Measurements from ENCODE around the gene LENG9.
A peak's percentile ranks its signal among the peaks of the same experiment; 100 is the strongest.

The LENG9 gene

DNA sequence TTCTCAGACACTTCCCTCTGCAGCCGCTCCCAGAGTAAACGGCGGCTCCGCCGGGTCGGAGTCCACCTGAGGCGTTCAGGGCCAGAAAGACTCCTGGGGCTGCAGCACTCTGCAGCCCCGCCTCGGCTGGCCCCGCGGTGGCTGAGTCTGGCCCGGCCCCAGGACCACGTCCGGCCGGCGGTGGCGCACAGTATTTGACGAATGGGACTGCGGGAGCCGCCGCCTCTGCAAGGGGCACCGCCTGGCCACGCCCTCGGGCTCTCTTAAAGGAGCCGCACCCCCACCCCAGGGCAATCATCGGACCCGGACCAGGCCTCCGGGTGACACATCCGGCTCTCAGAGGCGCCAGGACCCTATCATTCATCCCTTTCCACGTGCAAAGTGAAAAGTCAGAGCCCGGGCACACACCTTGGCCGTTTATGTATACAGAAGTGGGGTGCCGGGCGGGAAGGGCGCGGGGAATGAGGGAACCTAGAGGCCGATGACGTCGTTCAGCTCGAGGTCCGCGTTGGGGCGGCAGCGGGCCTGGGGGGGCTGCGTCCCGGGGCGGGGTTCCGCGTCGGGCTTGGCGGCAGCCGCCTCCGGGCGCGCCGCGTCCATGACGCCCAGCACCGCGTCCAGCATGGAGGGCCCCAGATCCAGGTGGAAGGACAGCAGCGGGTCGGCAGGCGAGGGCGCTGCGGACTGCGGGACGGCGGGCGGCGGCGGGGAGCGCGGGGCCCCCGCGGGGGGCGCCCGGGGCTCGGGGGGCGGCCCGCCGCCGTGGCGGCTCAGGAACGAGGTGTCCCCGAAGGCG lies 1.2 kb upstream of the LENG9 start:
- Histone ChIP-seq H3K4me3 (ENCODE audit: low read depth, low read length, poor library complexity, severe bottlenecking) (peak overlapping the region; percentile 64), H3K79me2 (ENCODE audit: insufficient read depth, low read length) (no peaks in the 10 kb centered on the region), H2AFZ (ENCODE audit: low read length) (no peak overlapping the region), H3K9ac (ENCODE audit: low read length) (peak overlapping the region; percentile 73), H3F3A (ENCODE audit: insufficient read depth, low read length) (peaks cover 3% of the 10 kb centered on the region; the same call in 1 of the 2 replicates), H3K27me3 (ENCODE audit: insufficient read depth, low read length) (no peaks in the 10 kb centered on the region), H3K27ac (ENCODE audit: low read depth, low read length, poor library complexity, severe bottlenecking) (peak overlapping the region; percentile 90), H3K9me2 (ENCODE audit: low read depth, low read length) (no peaks in the 10 kb centered on the region), H3K4me2 (ENCODE audit: low read length) (peak overlapping the region; percentile 92), H3K36me3 (ENCODE audit: insufficient read depth, low read length) (peaks cover 24% of the 10 kb centered on the region), H4K20me1 (ENCODE audit: insufficient read depth, low read length) (no peaks in the 10 kb centered on the region), H3K9me3 (ENCODE audit: low read length) (no peaks in the 10 kb centered on the region), H3K4me1 (ENCODE audit: insufficient read depth, low read length, severe bottlenecking) (peaks cover 18% of the 10 kb centered on the region)
- TF ChIP-seq EZH2 (IDR thresholded peaks at IDR 0.05; ENCODE audit: borderline replicate concordance, low read length) = no peak
- no peak for TF ChIP-seq CTCF (IDR thresholded peaks at IDR 0.05; ENCODE audit: low read length)

DNA sequence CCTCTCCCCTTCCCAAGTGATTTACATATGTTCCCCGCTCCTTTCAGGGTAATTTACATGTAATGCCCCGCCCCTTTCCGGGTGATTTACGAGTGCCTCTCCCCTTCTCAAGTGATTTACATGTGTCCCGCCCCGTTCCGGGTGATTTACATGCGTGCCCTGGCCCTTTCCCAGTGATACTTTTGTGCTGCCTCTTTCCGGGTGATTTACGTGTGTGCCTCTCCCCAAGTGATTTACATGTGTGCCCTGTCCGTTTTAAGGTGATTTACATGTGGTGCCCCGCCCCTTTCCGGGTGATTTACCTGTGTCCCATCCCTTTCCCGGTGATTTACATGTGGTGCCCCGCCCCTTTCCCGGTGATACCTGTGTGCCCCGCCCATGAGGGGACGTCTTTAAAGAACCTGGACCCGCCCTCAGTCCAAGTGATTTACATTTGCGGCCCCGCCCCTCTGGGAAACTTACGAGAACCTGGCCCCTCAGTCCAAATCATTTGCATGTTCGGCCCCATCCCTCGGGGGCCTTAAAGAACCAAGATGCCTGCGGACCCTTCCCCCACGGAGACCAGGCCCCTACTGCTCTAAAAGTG lies 559 bp upstream of the LENG9 start:
- H3K9me3 ChIP-seq (ENCODE audit: low read length) = no peaks in the 10 kb centered on the region
- peak overlapping the region; percentile 92 for H3K4me2 ChIP-seq (ENCODE audit: low read length)
- H3F3A ChIP-seq (ENCODE audit: insufficient read depth, low read length) = peaks cover 3% of the 10 kb centered on the region; the same call in 1 of the 2 replicates
- H2AFZ ChIP-seq (ENCODE audit: low read length) = no peak overlapping the region
- H3K27ac ChIP-seq (ENCODE audit: low read depth, low read length, poor library complexity, severe bottlenecking) = peak overlapping the region; percentile 90
- H4K20me1 ChIP-seq (ENCODE audit: insufficient read depth, low read length) = no peaks in the 10 kb centered on the region
- no peak for TF ChIP-seq CTCF (IDR thresholded peaks at IDR 0.05; ENCODE audit: low read length)
- no peak for TF ChIP-seq EZH2 (IDR thresholded peaks at IDR 0.05; ENCODE audit: borderline replicate concordance, low read length)
- no peaks in the 10 kb centered on the region for H3K9me2 ChIP-seq (ENCODE audit: low read depth, low read length)
- H3K79me2 ChIP-seq (ENCODE audit: insufficient read depth, low read length) = no peaks in the 10 kb centered on the region
- no peaks in the 10 kb centered on the region for H3K27me3 ChIP-seq (ENCODE audit: insufficient read depth, low read length)
- H3K4me3 ChIP-seq (ENCODE audit: low read depth, low read length, poor library complexity, severe bottlenecking) = peak overlapping the region; percentile 64
- H3K4me1 ChIP-seq (ENCODE audit: insufficient read depth, low read length, severe bottlenecking) = peaks cover 18% of the 10 kb centered on the region
- H3K36me3 ChIP-seq (ENCODE audit: insufficient read depth, low read length) = peaks cover 30% of the 10 kb centered on the region
- peak overlapping the region; percentile 73 for H3K9ac ChIP-seq (ENCODE audit: low read length)

GRCh38 chr19:54462655-54463530 lies 685 bp downstream of the LENG9 start:
- H2AFZ ChIP-seq (ENCODE audit: low read length) = no peak overlapping the region
- H3K9me2 ChIP-seq (ENCODE audit: low read depth, low read length) = no peaks in the 10 kb centered on the region
- H3K9ac ChIP-seq (ENCODE audit: low read length) = peak overlapping the region; percentile 81
- no peaks in the 10 kb centered on the region for H4K20me1 ChIP-seq (ENCODE audit: insufficient read depth, low read length)
- peak overlapping the region; percentile 90 for H3K27ac ChIP-seq (ENCODE audit: low read depth, low read length, poor library complexity, severe bottlenecking)
- H3K27me3 ChIP-seq (ENCODE audit: insufficient read depth, low read length) = no peaks in the 10 kb centered on the region
- peaks cover 18% of the 10 kb centered on the region for H3K4me1 ChIP-seq (ENCODE audit: insufficient read depth, low read length, severe bottlenecking)
- peak overlapping the region; percentile 64 for H3K4me3 ChIP-seq (ENCODE audit: low read depth, low read length, poor library complexity, severe bottlenecking)
- H3K79me2 ChIP-seq (ENCODE audit: insufficient read depth, low read length) = no peaks in the 10 kb centered on the region
- no peaks in the 10 kb centered on the region for H3K9me3 ChIP-seq (ENCODE audit: low read length)
- H3K4me2 ChIP-seq (ENCODE audit: low read length) = peak overlapping the region; percentile 92
- peaks cover 3% of the 10 kb centered on the region; the same call in 1 of the 2 replicates for H3F3A ChIP-seq (ENCODE audit: insufficient read depth, low read length)
- TF ChIP-seq CTCF (IDR thresholded peaks at IDR 0.05; ENCODE audit: low read length) (peak; percentile 36), EZH2 (IDR thresholded peaks at IDR 0.05; ENCODE audit: borderline replicate concordance, low read length) (no peak)
- H3K36me3 ChIP-seq (ENCODE audit: insufficient read depth, low read length) = peaks cover 42% of the 10 kb centered on the region

Measured in OCI-LY1 (cell line).